ENCODE results near the gene ITSN2.
"Not testable (repeated sequence)": the region's sequence is repeated elsewhere in the genome, so short reads cannot be mapped to it uniquely, and the experiment has no call there.

ITSN2 gene

GRCh38 chr2:24210106-24210455 is 150.3 kb downstream of the ITSN2 start:
- no peak for DNase-seq

GRCh38 chr2:24209389-24210105 is 150.8 kb downstream of the ITSN2 start:
- no peak for DNase-seq

- DNase-seq = no peak
Measured at GRCh38 chr2:24208490-24208889, 151.8 kb downstream of the ITSN2 start.

GRCh38 chr2:24207359-24207758 is 153.0 kb downstream of the ITSN2 start:
- DNase-seq = no peak

- DNase-seq = no peak
Measured at GRCh38 chr2:24206714-24207113, 153.6 kb downstream of the ITSN2 start.

- no peak for DNase-seq
Measured at GRCh38 chr2:24206242-24206641, 154.1 kb downstream of the ITSN2 start.

- DNase-seq = no peak
Measured at GRCh38 chr2:24205131-24205530, 155.2 kb downstream of the ITSN2 start.

GRCh38 chr2:24204505-24204904 is 155.8 kb downstream of the ITSN2 start:
- DNase-seq = no peak

GRCh38 chr2:24203787-24204150 is 156.6 kb downstream of the ITSN2 start:
- DNase-seq = no peak

GRCh38 chr2:24203029-24203786 is 157.1 kb downstream of the ITSN2 start:
- DNase-seq = no peak

- no peak for DNase-seq
Measured at GRCh38 chr2:24200799-24201198, 159.5 kb downstream of the ITSN2 start.

GRCh38 chr2:24199968-24200590 is 160.3 kb downstream of the ITSN2 start:
- no peak for DNase-seq

GRCh38 chr2:24197213-24197612 is 163.1 kb downstream of the ITSN2 start:
- DNase-seq = not testable (repeated sequence)

GRCh38 chr2:24191848-24192247 is 168.5 kb downstream of the ITSN2 start:
- DNase-seq = no peak

GRCh38 chr2:24191156-24191555 is 169.2 kb downstream of the ITSN2 start:
- no peak for DNase-seq

GRCh38 chr2:24190503-24190902 is 169.8 kb downstream of the ITSN2 start:
- DNase-seq = no peak

GRCh38 chr2:24189551-24189950 is 170.8 kb downstream of the ITSN2 start:
- DNase-seq = no peak

GRCh38 chr2:24183366-24184069 is 176.8 kb downstream of the ITSN2 start:
- DNase-seq = no peak

GRCh38 chr2:24182507-24182906 is 177.8 kb downstream of the ITSN2 start:
- peak; percentile 37 to 53 for DNase-seq

GRCh38 chr2:24181849-24182248 is 178.5 kb downstream of the ITSN2 start:
- peak; percentile 0 to 13 for DNase-seq

- DNase-seq = no peak
Measured at GRCh38 chr2:24179683-24180082, 180.7 kb downstream of the ITSN2 start.

- no peak for DNase-seq
Measured at GRCh38 chr2:24176326-24176725, 184.0 kb downstream of the ITSN2 start.

- DNase-seq = no peak
Measured at GRCh38 chr2:24175631-24176187, 184.6 kb downstream of the ITSN2 start.

Measured in SHP77 (cell line).